ENCODE measurements around the gene LRRC3.

Gene LRRC3

DNA sequence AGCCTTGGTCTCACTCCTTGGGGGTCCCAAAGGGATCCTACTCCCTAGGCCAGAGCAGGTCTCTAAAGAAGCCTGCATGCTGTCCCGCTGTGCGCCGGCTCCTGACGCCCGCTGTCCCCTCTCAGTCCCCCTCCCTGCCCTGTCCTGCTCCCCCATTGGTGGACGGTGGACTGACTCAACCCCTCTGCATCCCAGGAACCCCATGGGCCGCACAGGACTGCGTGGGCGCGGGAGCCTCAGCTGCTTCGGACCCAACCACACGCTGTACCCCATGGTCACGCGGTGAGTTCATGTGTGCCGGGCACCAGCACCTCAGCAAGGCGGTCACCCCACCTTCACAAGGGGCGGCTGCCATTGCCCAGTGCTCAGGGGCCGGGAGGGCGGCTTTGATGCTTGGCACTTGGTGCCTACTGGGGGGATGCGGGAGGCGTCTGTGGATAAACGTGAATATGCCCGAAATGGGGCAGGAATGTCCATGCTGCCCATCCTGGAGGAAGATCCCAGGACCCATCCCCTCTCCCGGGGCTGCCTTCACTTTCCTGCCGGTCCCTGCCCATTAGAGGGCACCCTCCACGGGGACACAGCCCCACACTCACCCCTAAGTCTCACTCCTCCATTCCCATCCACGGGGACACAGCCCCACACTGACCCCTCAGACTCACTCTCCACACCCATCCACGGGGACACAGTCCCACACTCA is 20.2 kb upstream of the LRRC3 start:
- in situ Hi-C loops (cut with MboI; ENCODE audit: low sequenced_read_pairs, unreplicated experiment): no loop called here
- DNase-seq (ENCODE audit: low spot score): no peak
- TF ChIP-seq, protein P1, sequence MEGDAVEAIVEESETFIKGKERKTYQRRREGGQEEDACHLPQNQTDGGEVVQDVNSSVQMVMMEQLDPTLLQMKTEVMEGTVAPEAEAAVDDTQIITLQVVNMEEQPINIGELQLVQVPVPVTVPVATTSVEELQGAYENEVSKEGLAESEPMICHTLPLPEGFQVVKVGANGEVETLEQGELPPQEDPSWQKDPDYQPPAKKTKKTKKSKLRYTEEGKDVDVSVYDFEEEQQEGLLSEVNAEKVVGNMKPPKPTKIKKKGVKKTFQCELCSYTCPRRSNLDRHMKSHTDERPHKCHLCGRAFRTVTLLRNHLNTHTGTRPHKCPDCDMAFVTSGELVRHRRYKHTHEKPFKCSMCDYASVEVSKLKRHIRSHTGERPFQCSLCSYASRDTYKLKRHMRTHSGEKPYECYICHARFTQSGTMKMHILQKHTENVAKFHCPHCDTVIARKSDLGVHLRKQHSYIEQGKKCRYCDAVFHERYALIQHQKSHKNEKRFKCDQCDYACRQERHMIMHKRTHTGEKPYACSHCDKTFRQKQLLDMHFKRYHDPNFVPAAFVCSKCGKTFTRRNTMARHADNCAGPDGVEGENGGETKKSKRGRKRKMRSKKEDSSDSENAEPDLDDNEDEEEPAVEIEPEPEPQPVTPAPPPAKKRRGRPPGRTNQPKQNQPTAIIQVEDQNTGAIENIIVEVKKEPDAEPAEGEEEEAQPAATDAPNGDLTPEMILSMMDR (IDR thresholded peaks at IDR 0.05; ENCODE audit: borderline replicate concordance, control extremely low read depth, extremely low read depth, insufficient read depth, missing control alignments): no peak

DNA sequence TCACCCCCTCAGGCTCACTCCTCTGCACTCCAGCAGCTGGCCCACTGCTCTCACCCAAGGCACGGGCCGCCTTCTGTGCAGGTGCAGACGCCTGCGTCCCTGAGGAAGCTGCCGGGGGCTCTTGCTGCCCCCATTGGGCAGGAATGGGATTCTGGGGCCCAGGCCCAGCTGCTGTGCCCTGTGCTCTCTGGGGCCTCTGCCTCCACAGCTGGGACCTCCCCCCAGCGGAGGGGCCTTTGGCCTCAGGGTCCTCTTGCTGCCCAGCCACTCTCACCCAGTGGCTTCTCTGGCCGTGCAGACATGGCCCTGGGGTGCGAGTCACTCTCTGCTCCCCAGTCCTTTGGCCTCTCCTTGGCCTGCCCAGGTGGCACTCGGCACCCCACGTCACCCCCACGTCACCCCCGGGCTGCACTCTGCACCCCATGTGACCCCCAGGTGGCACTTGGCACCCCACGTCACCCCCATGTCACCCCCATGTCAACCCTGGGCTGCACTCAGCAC is 19.1 kb upstream of the LRRC3 start:
- TF ChIP-seq, protein P1 (IDR thresholded peaks at IDR 0.05; ENCODE audit: borderline replicate concordance, control extremely low read depth, extremely low read depth, insufficient read depth, missing control alignments): no peak
- in situ Hi-C loops (cut with MboI; ENCODE audit: low sequenced_read_pairs, unreplicated experiment): no loop called here
- DNase-seq (ENCODE audit: low spot score): no peak

DNA sequence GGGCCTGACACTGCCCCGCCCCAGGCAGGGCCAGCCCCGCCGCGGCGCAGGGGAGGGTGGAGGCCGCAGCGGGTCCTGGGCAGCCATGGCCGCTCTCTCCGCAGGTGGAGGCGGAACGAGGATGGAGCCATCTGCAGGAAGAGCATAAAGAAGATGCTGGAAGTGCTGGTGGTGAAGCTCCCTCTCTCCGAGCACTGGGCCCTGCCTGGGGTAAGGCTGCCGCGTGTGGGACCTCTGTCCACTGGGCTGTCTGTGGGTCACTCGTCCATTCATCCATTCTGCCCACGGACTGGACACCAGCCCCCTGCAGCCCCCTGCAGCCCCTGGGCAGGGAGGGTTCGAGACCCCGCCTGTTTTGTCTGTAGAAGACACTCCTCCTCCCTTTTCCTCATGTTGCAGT is 18.4 kb upstream of the LRRC3 start:
- in situ Hi-C loops (cut with MboI; ENCODE audit: low sequenced_read_pairs, unreplicated experiment): no loop called here
- DNase-seq (ENCODE audit: low spot score): no peak
- TF ChIP-seq, protein P1 (IDR thresholded peaks at IDR 0.05; ENCODE audit: borderline replicate concordance, control extremely low read depth, extremely low read depth, insufficient read depth, missing control alignments): no peak

DNA sequence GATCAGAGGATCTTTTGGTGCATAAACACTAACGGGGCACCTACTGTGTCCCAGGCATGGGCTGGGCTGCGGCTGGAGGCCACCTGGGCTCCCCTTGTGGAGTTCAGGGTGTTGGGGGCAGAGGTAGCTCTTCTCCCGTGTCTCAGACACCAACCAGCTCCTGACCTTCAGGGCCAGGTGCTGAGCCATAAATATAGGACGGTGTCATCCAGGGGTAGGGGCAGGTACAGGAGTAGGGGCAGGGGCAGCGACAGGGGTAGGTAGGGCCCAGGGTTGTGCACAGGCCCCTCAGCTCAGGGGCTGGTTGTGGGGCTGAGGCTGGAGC is 18.0 kb upstream of the LRRC3 start:
- in situ Hi-C loops (cut with MboI; ENCODE audit: low sequenced_read_pairs, unreplicated experiment): no loop called here
- TF ChIP-seq, protein P1 (IDR thresholded peaks at IDR 0.05; ENCODE audit: borderline replicate concordance, control extremely low read depth, extremely low read depth, insufficient read depth, missing control alignments): no peak

DNA sequence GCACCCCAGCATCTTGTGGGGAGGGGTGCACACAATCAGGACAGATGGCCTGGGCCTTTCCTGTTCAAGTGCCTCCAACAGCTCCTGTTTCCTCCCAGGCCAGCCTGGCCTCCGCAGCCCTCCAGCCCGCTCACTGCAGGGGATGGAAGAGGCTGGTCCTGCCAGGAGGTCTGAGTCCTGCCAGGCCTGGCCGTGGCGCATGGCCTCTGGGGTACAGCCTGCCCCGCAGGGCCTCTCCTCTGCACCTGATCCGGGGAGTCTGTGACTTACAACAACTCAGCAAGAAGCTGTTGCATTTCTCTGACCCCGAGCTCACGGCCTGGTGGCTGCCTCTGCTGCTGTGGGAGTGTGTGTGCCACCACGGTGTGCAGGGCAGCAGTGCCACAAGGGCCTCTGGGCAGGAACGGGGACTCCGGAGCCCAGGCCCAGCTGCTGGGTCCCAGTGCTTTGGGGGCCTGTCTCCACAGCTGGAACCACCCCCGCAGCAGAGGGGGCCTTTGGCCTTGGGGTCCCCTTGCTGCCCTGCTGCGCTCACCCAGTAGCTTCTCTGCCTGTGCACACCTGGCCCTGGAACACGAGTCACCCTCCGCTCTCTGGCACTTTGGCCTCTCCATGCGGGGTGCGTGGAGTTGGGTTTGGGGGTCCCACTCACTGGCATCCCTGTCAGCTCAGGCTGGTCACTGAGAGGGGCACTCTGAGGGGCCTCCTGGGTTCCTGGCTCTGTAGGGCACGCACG is 17.4 kb upstream of the LRRC3 start:
- TF ChIP-seq, protein P1 (IDR thresholded peaks at IDR 0.05; ENCODE audit: borderline replicate concordance, control extremely low read depth, extremely low read depth, insufficient read depth, missing control alignments): no peak
- DNase-seq (ENCODE audit: low spot score): no peak
- in situ Hi-C loops (cut with MboI; ENCODE audit: low sequenced_read_pairs, unreplicated experiment): no loop called here

More for the DNA sequence above, 18.0 kb upstream of the LRRC3 start:
- no peak for DNase-seq (ENCODE audit: low spot score)

DNA sequence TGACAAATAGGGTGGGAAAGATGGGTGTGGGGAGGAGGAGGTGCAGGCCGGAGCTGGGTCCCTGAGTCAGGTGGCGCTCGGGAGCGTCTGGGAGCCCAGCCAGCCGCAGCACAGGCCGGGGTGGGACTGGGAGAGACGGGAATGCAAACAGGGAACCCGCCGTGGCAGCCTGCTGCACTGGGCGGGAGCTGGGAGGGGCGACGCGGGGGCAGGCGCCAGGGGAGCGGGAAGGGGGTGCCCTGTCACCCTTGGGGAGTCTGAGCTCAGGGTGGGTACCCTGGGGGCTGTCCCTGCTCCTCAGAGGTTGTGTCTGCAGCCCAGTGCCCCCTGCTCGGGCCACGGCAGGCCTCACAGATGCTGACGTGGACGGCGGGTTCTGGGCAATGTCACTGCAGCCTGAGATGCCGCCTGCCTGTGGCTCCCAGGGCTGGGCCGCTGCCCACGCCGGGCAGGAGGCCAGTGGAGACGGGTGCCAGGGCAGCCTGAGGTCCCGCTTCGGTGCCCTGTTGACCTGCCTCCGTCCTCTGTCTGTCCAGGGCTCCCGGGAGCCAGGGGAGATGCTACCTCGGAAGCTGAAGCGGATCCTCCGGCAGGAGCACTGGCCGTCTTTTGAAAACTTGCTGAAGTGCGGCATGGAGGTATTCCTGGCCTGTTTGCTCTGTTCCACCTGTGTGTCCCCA is 16.6 kb upstream of the LRRC3 start:
- in situ Hi-C loops (cut with MboI; ENCODE audit: low sequenced_read_pairs, unreplicated experiment): no loop called here
- DNase-seq (ENCODE audit: low spot score): no peak
- TF ChIP-seq, protein P1 (IDR thresholded peaks at IDR 0.05; ENCODE audit: borderline replicate concordance, control extremely low read depth, extremely low read depth, insufficient read depth, missing control alignments): no peak

All from GM13976 (cell line).